SU-DHL-6 (cell line): ENCODE results near the gene GPX5.

Source experiments
- H2AFZ ChIP-seq: fragments of 200-600 bp; sonication (generic); 2 replicates; pipeline ENCODE4 v1.6.1; 2014; ENCODE audit warnings: low read depth, mild to moderate bottlenecking, moderate library complexity, mixed read lengths, antibody characterized with exemption, low read length; ENCODE audit not compliant: severe bottlenecking
- H3F3A ChIP-seq: fragments of 200-600 bp; shearing (Covaris generic); 2 replicates; pipeline ENCODE4 v1.6.0; 2016; ENCODE audit warnings: antibody characterized with exemption, mild to moderate bottlenecking; ENCODE audit not compliant: insufficient read depth
- H3K27ac ChIP-seq: fragments of 200-600 bp; sonication (generic); 2 replicates; pipeline ENCODE4 v1.5.1; 2016; ENCODE audit warnings: low read depth, mild to moderate bottlenecking, low read length, moderate library complexity, mixed read lengths
- H3K27me3 ChIP-seq: fragments of 200-600 bp; sonication (generic), shearing (Covaris generic); 2 replicates; pipeline ENCODE4 v1.6.0; 2014; ENCODE audit warnings: mild to moderate bottlenecking, low read length
- H3K36me3 ChIP-seq: fragments of 200-600 bp; sonication (generic); 2 replicates; pipeline ENCODE4 v1.6.1; 2014; ENCODE audit warnings: mild to moderate bottlenecking, low read length, mixed read lengths
- H3K4me2 ChIP-seq: fragments of 300-600, 200-600 bp; shearing (Covaris generic), sonication (generic); 2 replicates; pipeline ENCODE4 v1.6.0; 2014; ENCODE audit warnings: low read length, low read depth, mild to moderate bottlenecking; ENCODE audit not compliant: poor library complexity, severe bottlenecking
- H3K4me3 ChIP-seq: fragments of 200-600 bp; sonication (generic); 2 replicates; pipeline ENCODE4 v1.5.1; 2014; ENCODE audit warnings: antibody characterized with exemption, low read length, mild to moderate bottlenecking, mixed read lengths; ENCODE audit not compliant: insufficient read depth, poor library complexity, severe bottlenecking
- H3K79me2 ChIP-seq: fragments of 200-600 bp; sonication (generic); 2 replicates; pipeline ENCODE4 v1.6.1; 2014; ENCODE audit warnings: mild to moderate bottlenecking, low read length, moderate library complexity; ENCODE audit not compliant: insufficient read depth
- H3K9ac ChIP-seq: fragments of 200-600 bp; sonication (generic); 2 replicates; pipeline ENCODE4 v1.7.0; 2014; ENCODE audit warnings: mild to moderate bottlenecking, low read length
- H3K9me2 ChIP-seq: fragments of 200-600 bp; sonication (generic); replicated peaks from 2 replicates; pipeline ENCODE4 v1.6.1; 2014; ENCODE audit warnings: low read length; ENCODE audit not compliant: insufficient read depth
- H3K9me3 ChIP-seq: fragments of 200-600 bp; sonication (generic); 2 replicates; pipeline ENCODE4 v1.6.1; 2014; ENCODE audit warnings: low read length, mixed read lengths; ENCODE audit not compliant: insufficient read depth
- H4K20me1 ChIP-seq: fragments of 200-600 bp; sonication (generic); 2 replicates; pipeline ENCODE4 v1.6.1; 2014; ENCODE audit warnings: low read depth, mild to moderate bottlenecking, antibody characterized with exemption, low read length, moderate library complexity, mixed read lengths
- EZH2phosphoT487 ChIP-seq: fragments of 200-600 bp; sonication (generic), shearing (Covaris generic); conservative IDR thresholded peaks from 2 replicates; pipeline ENCODE4 v1.6.1; 2018; ENCODE audit warnings: mild to moderate bottlenecking, antibody characterized with exemption, low read length, moderate library complexity, mixed read lengths
- TF ChIP-seq, protein P1 (sequence below): fragments of 200-600 bp; sonication (generic); IDR thresholded peaks from one replicate; pipeline ENCODE4 v1.5.1; 2017; ENCODE audit warnings: antibody characterized with exemption, mild to moderate bottlenecking, low read length, moderate library complexity; ENCODE audit not compliant: insufficient read depth, poor library complexity, severe bottlenecking

Gene GPX5

GRCh38 chr6:28555136-28555535 is 29.5 kb downstream of the GPX5 start:
- Histone ChIP-seq H3K4me2 (no peak overlapping the region), H3K36me3 (no peaks in the 10 kb centered on the region), H3K4me3 (no peak overlapping the region), H3K79me2 (no peaks in the 10 kb centered on the region), H3F3A (no peaks in the 10 kb centered on the region), H3K9me2 (no peaks in the 10 kb centered on the region), H2AFZ (no peak overlapping the region), H4K20me1 (no peaks in the 10 kb centered on the region; the same call in 1 of the 2 replicates), H3K9me3 (no peaks in the 10 kb centered on the region), H3K27ac (no peak overlapping the region), H3K27me3 (0 out of 2 replicates have a peak, but pooled peaks cover 3% of the 10 kb centered on the region), H3K9ac (no peak overlapping the region)
- no peak for TF ChIP-seq EZH2phosphoT487
- TF ChIP-seq, protein P1, sequence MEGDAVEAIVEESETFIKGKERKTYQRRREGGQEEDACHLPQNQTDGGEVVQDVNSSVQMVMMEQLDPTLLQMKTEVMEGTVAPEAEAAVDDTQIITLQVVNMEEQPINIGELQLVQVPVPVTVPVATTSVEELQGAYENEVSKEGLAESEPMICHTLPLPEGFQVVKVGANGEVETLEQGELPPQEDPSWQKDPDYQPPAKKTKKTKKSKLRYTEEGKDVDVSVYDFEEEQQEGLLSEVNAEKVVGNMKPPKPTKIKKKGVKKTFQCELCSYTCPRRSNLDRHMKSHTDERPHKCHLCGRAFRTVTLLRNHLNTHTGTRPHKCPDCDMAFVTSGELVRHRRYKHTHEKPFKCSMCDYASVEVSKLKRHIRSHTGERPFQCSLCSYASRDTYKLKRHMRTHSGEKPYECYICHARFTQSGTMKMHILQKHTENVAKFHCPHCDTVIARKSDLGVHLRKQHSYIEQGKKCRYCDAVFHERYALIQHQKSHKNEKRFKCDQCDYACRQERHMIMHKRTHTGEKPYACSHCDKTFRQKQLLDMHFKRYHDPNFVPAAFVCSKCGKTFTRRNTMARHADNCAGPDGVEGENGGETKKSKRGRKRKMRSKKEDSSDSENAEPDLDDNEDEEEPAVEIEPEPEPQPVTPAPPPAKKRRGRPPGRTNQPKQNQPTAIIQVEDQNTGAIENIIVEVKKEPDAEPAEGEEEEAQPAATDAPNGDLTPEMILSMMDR, result no peak

- H3K4me2 ChIP-seq, result no peak overlapping the region
- no peak overlapping the region for H2AFZ ChIP-seq
- no peaks in the 10 kb centered on the region for H3K79me2 ChIP-seq
- H3K9me2 ChIP-seq, result no peaks in the 10 kb centered on the region
- H3K27me3 ChIP-seq, result 0 out of 2 replicates have a peak, but pooled peaks cover 3% of the 10 kb centered on the region
- H3K27ac ChIP-seq, result no peak overlapping the region
- H3K4me3 ChIP-seq, result no peak overlapping the region
- H3K36me3 ChIP-seq, result no peaks in the 10 kb centered on the region
- no peaks in the 10 kb centered on the region for H3K9me3 ChIP-seq
- H3K9ac ChIP-seq, result no peak overlapping the region
- no peak for TF ChIP-seq EZH2phosphoT487
- TF ChIP-seq, protein P1, result no peak
- H4K20me1 ChIP-seq, result no peaks in the 10 kb centered on the region; the same call in 1 of the 2 replicates
- H3F3A ChIP-seq, result no peaks in the 10 kb centered on the region
Observed at GRCh38 chr6:28558629-28559028, 32.9 kb downstream of the GPX5 start.

GRCh38 chr6:28563430-28564095 is 37.9 kb downstream of the GPX5 start:
- TF ChIP-seq, protein P1, result no peak
- no peak for TF ChIP-seq EZH2phosphoT487
- H3F3A ChIP-seq, result no peaks in the 10 kb centered on the region
- no peaks in the 10 kb centered on the region for H4K20me1 ChIP-seq
- H3K79me2 ChIP-seq, result no peaks in the 10 kb centered on the region
- H3K4me3 ChIP-seq, result no peak overlapping the region
- 0 out of 2 replicates have a peak, but pooled peaks cover 3% of the 10 kb centered on the region for H3K27me3 ChIP-seq
- H3K4me2 ChIP-seq, result no peak overlapping the region
- H3K9me2 ChIP-seq, result no peaks in the 10 kb centered on the region
- H3K9me3 ChIP-seq, result peaks cover 18% of the 10 kb centered on the region
- no peak overlapping the region for H3K9ac ChIP-seq
- H2AFZ ChIP-seq, result no peak overlapping the region
- H3K27ac ChIP-seq, result no peak overlapping the region
- H3K36me3 ChIP-seq, result no peaks in the 10 kb centered on the region
